Heart left ventricle (tissue), 13 donors: ENCODE data around the gene RORC.

ENCODE experiments used
- POLR2A ChIP-seq, 2 donors: fragments of 450-650 bp; IDR thresholded peaks; one replicate each; pipeline ENCODE4 v1.6.1; 2017; ENCODE audit warnings: antibody characterized with exemption in 2 of 2, mild to moderate bottlenecking in 2 of 2, moderate library complexity in 2 of 2
- TF ChIP-seq, protein P1 (sequence below), 12 donors: fragments of 200-600 bp; sonication (generic) in 4 of 12; IDR thresholded peaks; one replicate each; pipeline versions ENCODE4 v1.5.0 to v1.8.0; 2018 to 2022; ENCODE audit warnings: antibody characterized with exemption in 12 of 12, mild to moderate bottlenecking in 5 of 12
- donor health status: ischemic (EF 13 %, LVEDD 7.1; RV severe dilation, severe dysfunction).
- donor health status: DM: no; HTN: yes; CAD: no.
- donor health status: DM: no; HTN: no; CAD: no.
- donor health status: ischemic (EF 25% LVEDD 6.9; RV normal size, moderate dysfunction).
- donor health status: ischemic (EF 25% LVEDD 5.7; RV mildly dilated, moderate dysfunction).
- donor health status: ischemic (EF 35%, LVEDD 5.7; RV mildly dilated, moderate dysfunction).
- donor health status: nonischemic (EF 11% LVEDD 7.7; RV severe dilation, severe dysfunction).
- donor health status: DM: yes; HTN: yes; CAD: no.
- donor health status: PGD.
- donor health status: ischemic (EF 29% LVEDD 5.4; RV normal size, mild dysfunction).
- donor health status: nonischemic (EF 23%, LVEDD 6.1; RV moderate dilation, normal function).

DNA sequence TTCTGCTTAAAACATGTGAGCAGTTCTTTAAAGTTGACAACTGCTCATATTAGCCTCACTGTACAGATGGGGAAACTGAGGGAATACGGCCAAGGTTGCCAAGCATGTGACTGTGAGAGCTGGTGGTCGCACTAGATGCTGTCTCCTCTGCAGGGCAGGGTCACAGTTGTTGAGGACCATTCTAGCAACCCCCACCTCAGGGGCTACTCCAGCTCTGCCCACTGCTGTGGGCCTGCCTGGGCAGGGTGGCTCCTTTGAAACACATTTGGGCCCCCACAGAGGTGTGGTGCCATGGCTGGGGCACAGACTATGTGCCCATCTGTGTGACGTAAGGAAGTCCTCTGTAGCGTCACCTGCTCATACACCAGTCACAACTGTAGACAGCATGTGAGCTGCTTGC is 21.1 kb upstream of the RORC start:
- TF ChIP-seq, protein P1, sequence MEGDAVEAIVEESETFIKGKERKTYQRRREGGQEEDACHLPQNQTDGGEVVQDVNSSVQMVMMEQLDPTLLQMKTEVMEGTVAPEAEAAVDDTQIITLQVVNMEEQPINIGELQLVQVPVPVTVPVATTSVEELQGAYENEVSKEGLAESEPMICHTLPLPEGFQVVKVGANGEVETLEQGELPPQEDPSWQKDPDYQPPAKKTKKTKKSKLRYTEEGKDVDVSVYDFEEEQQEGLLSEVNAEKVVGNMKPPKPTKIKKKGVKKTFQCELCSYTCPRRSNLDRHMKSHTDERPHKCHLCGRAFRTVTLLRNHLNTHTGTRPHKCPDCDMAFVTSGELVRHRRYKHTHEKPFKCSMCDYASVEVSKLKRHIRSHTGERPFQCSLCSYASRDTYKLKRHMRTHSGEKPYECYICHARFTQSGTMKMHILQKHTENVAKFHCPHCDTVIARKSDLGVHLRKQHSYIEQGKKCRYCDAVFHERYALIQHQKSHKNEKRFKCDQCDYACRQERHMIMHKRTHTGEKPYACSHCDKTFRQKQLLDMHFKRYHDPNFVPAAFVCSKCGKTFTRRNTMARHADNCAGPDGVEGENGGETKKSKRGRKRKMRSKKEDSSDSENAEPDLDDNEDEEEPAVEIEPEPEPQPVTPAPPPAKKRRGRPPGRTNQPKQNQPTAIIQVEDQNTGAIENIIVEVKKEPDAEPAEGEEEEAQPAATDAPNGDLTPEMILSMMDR (IDR thresholded peaks at IDR 0.05), result no peak
- no peak for TF ChIP-seq POLR2A (IDR thresholded peaks at IDR 0.05)
